Measurements from ENCODE around the gene DAP. TPM values are rescaled to one million over a fixed set of nuclear protein-coding genes. Genes with fewer than 3 reads are reported as not detected.

DAP gene
- total and polyA plus RNA-seq, 2 of the 4 experiments (the other 2 are of a cell fraction), result 49.6 to 189 TPM

GRCh38 chr5:10660720-10661387 is 100.2 kb downstream of the DAP start:
- H3K4me1 ChIP-seq (ENCODE audit: control insufficient read depth, insufficient read depth, low read length), result peaks cover 2% of the 10 kb centered on the region; the same call in 1 of the 2 replicates
- H3K9me3 ChIP-seq (ENCODE audit: control insufficient read depth, insufficient read depth, low read length), result no peaks in the 10 kb centered on the region; the same call in 1 of the 2 replicates
- ATAC-seq (ENCODE audit: low read depth) (no peak), DNase-seq (no peak)
- H2BK120ac ChIP-seq (ENCODE audit: low read depth, low read length), result no peak overlapping the region
- CTCF ChIA-PET, result no interaction called here
- H3K9me1 ChIP-seq (ENCODE audit: insufficient read depth, low read length), result peaks cover 3% of the 10 kb centered on the region; the same call in 1 of the 2 replicates
- H3K56ac ChIP-seq (ENCODE audit: extremely low read depth, insufficient read depth, low read length), result no peak overlapping the region
- peaks cover 3% of the 10 kb centered on the region; the same call in 1 of the 2 replicates for H4K20me1 ChIP-seq (ENCODE audit: insufficient read depth, low read length)
- no peak overlapping the region for H3K18ac ChIP-seq (ENCODE audit: low read depth, low read length)
- no peak overlapping the region for H4K8ac ChIP-seq (ENCODE audit: low read depth in 2 of 2, low read length in 2 of 2)
- H3K36me3 ChIP-seq (ENCODE audit: control insufficient read depth, insufficient read depth, low read length), result peaks cover 6% of the 10 kb centered on the region; the same call in 1 of the 2 replicates
- no TSS peak for BruUV-seq (replicated peaks)
- no peak overlapping the region for H4K5ac ChIP-seq (ENCODE audit: low read depth, low read length)
- no peak overlapping the region for H2BK20ac ChIP-seq (ENCODE audit: low read depth, low read length)
- no peak overlapping the region for H3K9ac ChIP-seq (ENCODE audit: low read depth, low read length)
- in situ Hi-C loops (cut with MboI; ENCODE audit: low sequenced_read_pairs) (no loop called here), dilution Hi-C loops (cut with HindIII; ENCODE audit: low sequenced_read_pairs, unreplicated experiment) (no loop called here), intact Hi-C loops (cut with micrococcal nuclease) (no loop called here)
- no peak overlapping the region for H3K23ac ChIP-seq (ENCODE audit: low read depth, low read length)
- no peaks in the 10 kb centered on the region; the same call in 1 of the 2 replicates for H3K27me3 ChIP-seq (ENCODE audit: control insufficient read depth, insufficient read depth, low read length)
- no peak overlapping the region for H3K27ac ChIP-seq (ENCODE audit: insufficient read depth, low read length)
- TF ChIP-seq MAZ (IDR thresholded peaks at IDR 0.05; ENCODE audit: borderline replicate concordance, low read depth, low read length) (no peak), SMC3 (IDR thresholded peaks at IDR 0.05; ENCODE audit: low read depth, low read length) (no peak), NFE2L2 (IDR thresholded peaks at IDR 0.05; ENCODE audit: low read depth, low read length) (no peak), BHLHE40 (IDR thresholded peaks at IDR 0.05; ENCODE audit: low read depth, low read length) (no peak), FOS (IDR thresholded peaks at IDR 0.05; ENCODE audit: low read depth, low read length) (no peak), CTCF (conservative IDR thresholded peaks at IDR 0.05; ENCODE audit: low read depth, low read length) (no peak), MAFK (IDR thresholded peaks at IDR 0.05; ENCODE audit: low read depth, low read length) (no peak)
- TF ChIP-seq, protein P1, sequence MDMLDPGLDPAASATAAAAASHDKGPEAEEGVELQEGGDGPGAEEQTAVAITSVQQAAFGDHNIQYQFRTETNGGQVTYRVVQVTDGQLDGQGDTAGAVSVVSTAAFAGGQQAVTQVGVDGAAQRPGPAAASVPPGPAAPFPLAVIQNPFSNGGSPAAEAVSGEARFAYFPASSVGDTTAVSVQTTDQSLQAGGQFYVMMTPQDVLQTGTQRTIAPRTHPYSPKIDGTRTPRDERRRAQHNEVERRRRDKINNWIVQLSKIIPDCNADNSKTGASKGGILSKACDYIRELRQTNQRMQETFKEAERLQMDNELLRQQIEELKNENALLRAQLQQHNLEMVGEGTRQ (IDR thresholded peaks at IDR 0.05; ENCODE audit: low read depth, low read length), result no peak
- TF ChIP-seq, protein P2, sequence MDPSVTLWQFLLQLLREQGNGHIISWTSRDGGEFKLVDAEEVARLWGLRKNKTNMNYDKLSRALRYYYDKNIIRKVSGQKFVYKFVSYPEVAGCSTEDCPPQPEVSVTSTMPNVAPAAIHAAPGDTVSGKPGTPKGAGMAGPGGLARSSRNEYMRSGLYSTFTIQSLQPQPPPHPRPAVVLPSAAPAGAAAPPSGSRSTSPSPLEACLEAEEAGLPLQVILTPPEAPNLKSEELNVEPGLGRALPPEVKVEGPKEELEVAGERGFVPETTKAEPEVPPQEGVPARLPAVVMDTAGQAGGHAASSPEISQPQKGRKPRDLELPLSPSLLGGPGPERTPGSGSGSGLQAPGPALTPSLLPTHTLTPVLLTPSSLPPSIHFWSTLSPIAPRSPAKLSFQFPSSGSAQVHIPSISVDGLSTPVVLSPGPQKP (IDR thresholded peaks at IDR 0.05; ENCODE audit: borderline replicate concordance, low read depth, low read length), result no peak
- 82% methylated on average over 10 of the region's 15 CpGs; no CpG with 5 or more reads in 1 of the 2 experiments for WGBS, 2 experiments (ENCODE audit: extremely low coverage in 2 of 2, insufficient read length in 1 of 2)
- POLR2A ChIA-PET (ENCODE audit: unreplicated experiment), result no interaction called here
- H2BK5ac ChIP-seq (ENCODE audit: low read depth, low read length, poor library complexity, severe bottlenecking), result no peak overlapping the region
- H3K4me3 ChIP-seq (ENCODE audit: insufficient read depth, low read depth, low read length), result no peak overlapping the region
- H2AFZ ChIP-seq (replicated peaks; ENCODE audit: low read length, poor library complexity), result peak overlapping the region; percentile 32
- no peak overlapping the region for H2AK9ac ChIP-seq (replicated peaks; ENCODE audit: low read depth, low read length, poor library complexity)
- no peak overlapping the region for H3K14ac ChIP-seq (replicated peaks; ENCODE audit: low read depth, low read length)
- no peak overlapping the region for H3K4ac ChIP-seq (ENCODE audit: low read depth, low read length)
- H3K79me1 ChIP-seq (ENCODE audit: low read depth in 1 of 2, low read length in 2 of 2), result no peaks in the 10 kb centered on the region; a peak in 1 of 4 replicates
- H2BK15ac ChIP-seq (ENCODE audit: low read depth, low read length), result no peak overlapping the region
- no peak overlapping the region for H4K91ac ChIP-seq (ENCODE audit: insufficient read depth, low read depth, low read length)
- no peak overlapping the region for H3K4me2 ChIP-seq (ENCODE audit: low read depth, low read length)
- H2AK5ac ChIP-seq (ENCODE audit: low read depth, low read length), result no peak overlapping the region
